ENCODE results near the gene CDK5RAP2.

The CDK5RAP2 gene

DNA sequence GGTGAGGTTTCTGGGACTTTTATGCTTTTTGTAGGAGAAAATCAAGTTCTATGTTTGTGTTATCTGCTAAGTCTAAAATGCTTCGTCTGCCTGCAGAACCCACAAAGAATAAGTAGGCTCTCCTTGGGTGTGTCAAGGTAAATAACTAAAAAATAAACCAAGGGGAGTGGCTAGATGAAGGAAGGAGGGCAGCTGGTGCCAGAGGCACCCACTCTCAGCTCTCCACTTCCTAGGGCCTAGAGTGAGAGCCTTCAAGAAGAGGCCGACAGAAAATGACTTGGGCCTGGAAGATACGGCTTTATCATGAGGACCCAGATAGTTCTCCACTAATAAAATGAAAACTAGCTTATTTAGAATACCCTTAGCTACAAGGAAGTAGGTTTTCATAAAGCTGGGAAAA, 147.4 kb downstream of the CDK5RAP2 start:
- DNase-seq: no peak

DNA sequence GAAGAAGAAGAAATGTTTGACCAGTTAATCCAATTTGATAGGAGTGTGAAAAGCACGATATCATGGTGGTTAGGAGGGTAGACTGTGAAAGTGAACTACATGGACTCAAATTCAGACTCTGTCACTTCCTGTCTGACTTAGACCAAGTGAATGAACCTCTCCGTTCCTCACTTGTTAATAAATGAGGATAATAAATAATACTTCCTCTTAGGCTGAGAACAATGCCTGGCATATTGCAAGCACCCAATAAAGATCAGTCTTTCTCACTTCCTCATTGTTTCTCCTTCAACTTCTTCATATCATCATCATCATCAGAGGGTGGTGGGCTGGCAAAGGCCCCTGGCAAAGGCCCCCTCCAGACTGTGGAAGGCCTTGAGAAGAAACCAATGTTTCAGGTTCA, 148.7 kb downstream of the CDK5RAP2 start:
- DNase-seq: no peak

DNA sequence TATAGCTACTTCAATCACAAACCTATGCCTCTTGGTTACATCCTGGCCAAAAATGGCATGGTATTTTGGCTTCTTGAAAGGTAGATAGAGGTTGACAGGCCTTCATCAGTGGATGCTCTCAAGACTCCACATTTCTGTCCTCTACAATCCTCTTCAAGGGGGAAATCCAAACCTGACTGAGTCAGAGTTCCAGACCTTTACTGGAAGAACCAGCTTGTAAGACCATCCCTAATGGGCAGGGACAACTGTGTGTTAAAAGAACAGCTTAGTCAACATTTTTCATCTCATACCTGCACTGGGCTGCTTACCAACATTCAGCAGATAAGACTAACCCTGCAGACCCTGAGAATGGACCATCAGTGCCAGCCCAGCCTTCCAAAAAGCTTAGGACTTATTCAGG, 155.7 kb downstream of the CDK5RAP2 start:
- DNase-seq: no peak

DNA sequence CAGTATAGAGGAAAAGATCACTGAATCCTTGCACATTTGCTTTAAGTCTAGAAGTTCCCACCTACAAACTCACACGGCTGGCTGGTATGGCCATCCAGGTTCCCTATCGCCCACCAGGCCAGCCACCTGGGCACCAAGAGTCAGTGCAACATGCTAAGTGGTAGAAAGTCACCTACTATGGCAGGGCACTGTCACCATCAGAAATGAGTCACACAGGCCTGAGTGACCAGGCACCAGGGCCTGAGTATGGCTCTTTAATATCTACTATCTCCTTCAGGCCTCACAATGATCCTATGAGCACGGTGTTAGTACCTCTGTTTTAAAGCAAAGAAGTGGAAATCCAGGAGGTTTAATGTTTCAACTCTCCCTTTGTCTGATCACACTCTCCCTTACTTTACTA, 156.2 kb downstream of the CDK5RAP2 start:
- DNase-seq: no peak

DNA sequence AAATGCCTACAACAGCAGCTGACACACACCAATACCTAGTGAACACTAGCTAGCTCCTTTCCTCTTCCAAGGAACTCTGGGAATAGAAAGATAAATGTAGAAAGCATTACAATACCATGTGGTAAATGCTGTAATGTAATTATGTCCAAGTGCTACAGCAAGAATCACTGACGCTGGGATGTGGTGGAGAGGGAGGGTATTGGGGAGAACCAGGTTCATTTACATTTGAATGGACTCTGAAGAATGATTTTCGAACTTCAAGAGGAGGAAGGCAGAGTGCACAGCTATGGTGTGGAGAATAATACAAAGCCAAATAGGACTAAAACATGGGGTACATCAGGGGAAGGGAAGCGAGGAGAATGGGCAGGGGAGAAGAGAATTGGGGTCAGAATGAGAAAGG, 158.0 kb downstream of the CDK5RAP2 start:
- DNase-seq: no peak

DNA sequence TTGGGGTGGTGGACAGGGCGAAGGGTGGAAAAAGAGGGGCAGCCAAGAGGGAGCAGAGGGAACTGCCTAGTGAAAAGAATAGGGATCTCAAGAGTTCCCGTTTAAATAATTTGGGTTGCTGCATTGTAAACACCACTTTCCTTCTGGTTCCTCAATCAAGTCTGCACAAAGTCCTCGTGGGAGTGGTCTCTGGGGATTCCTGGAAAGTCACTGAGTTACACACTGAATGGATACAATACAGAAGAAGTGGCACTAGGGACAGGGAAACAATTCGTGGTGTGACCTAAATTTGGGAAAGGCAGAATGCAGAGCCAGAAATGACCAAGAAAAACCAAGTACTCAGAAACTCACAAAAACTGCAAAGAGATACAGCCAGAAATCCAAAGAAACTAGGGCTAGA, 161.7 kb downstream of the CDK5RAP2 start:
- DNase-seq: no peak

DNA sequence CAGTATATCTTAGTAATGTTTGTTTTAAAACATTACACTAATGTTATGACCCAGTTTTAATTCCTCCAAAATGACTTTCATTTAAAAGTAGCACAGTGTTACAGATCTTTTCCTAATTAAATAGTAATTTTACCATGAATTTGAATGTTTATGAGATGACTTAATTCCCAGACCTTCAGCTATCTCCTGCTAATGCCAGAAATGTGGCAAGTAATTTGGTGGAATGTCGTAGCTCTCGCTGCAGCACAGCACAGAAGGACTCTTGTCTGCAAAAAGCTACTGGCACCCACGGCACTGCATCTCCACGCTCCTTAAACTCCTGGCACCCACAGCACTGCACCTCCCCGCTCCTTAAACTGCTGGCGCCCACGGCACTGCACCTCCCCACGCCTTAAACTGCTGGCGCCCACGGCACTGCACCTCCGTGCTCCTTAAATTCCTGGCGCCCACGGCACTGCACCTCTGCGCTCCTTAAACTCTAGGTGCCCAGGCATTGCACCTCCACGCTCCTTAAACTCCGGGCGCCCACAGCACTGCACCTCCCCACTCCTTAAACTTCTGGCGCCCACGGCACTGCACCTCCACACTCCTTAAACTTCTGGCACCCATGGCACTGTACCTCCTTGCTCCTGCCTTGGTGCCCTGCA, 163.1 kb downstream of the CDK5RAP2 start:
- no peak for DNase-seq

DNA sequence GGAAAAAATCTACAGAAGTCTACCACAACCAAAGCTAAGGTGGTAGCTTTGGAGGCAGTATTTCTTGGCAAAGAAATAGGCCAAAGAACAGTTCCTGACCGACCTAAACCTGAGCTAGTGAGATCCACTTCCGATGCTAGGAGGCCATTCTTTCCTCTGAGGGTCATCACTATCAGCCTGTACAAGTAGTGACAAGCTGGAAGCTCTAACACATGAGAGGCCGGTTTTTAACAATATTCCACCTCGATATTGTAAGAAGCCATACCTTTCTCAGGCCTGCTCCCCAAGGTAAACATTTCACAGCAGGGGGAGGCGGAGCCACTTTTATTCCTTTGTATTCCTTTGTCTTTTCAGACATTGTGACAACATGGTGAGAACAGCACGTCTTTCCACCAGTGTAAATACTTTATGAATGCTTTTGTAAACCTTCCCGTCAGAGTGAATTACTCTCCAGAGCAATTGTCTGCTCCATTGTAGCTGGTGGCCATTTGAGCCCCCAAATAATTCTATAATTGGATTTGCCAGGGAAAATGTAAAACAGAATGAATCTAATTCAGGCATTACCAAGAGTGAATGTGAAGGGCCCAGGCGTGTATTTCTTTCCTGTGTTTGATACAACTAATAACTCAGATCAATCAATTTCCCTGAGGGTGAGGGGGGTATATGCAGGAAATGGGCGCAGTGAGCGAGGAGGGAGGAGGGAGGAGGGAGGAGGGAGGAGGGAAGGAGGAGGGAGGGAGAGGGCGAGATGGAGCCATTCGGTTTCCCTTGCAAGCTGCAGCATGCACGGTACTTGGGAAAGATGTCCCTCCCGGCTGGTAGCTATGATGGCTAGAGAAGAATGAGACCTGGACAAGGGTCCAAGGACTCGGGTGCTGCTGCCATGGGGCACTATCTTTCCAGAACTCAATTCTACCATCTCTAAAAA, 166.6 kb downstream of the CDK5RAP2 start:
- DNase-seq: no peak

GRCh38 chr9:120412425-120412951, 167.5 kb downstream of the CDK5RAP2 start:
- DNase-seq: no peak

DNA sequence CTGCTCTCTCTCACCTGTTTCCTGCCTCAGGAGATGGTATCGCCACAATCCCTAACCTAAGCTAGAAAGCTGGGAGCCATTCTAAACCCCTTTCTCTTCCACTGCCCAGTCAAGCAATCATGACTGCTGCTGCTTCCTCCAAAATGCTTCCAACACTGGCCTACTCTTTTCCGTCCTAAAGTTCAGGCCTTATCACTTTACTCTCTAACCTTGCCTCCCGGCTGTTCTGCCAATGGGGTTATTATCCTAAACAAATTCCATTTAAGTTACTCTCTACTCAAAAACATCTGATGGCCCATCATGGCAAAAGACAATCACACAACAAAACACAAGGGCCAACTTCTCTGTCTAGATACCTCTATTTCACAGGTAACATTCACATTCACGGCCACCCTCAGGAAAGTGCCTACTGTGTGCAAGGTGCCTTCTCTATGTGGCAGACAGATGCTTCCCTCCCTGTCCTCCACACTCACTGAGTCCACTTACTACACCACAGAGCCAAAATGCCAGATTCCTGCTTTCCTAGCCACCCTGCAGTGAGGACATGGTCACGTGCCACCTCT, 168.0 kb downstream of the CDK5RAP2 start:
- no peak for DNase-seq

- no peak for DNase-seq
Measured at GRCh38 chr9:120410925-120411501, 169.0 kb downstream of the CDK5RAP2 start.

- DNase-seq: no peak
Measured at GRCh38 chr9:120408680-120409258, 171.2 kb downstream of the CDK5RAP2 start.

DNA sequence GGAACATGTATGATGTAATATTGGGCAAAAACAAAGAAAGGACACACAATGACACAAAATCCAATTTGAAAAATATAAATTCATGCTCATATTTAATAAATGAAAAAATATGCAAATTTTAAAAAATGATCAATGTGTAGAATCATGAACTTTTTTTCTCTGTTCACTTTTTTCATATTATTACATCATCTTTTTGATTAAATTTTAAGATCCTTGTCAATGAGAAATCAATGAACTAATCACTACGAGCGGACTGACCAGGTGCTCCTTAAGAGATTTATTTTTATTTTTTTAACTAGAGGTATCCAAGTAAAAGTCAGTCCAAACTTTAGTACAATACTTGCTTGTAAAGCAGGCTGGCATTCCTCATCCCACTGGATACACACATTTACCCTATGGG, 174.1 kb downstream of the CDK5RAP2 start:
- no peak for DNase-seq

GRCh38 chr9:120405134-120405533, 174.8 kb downstream of the CDK5RAP2 start:
- no peak for DNase-seq

GRCh38 chr9:120403543-120403856, 176.5 kb downstream of the CDK5RAP2 start:
- no peak for DNase-seq

DNA sequence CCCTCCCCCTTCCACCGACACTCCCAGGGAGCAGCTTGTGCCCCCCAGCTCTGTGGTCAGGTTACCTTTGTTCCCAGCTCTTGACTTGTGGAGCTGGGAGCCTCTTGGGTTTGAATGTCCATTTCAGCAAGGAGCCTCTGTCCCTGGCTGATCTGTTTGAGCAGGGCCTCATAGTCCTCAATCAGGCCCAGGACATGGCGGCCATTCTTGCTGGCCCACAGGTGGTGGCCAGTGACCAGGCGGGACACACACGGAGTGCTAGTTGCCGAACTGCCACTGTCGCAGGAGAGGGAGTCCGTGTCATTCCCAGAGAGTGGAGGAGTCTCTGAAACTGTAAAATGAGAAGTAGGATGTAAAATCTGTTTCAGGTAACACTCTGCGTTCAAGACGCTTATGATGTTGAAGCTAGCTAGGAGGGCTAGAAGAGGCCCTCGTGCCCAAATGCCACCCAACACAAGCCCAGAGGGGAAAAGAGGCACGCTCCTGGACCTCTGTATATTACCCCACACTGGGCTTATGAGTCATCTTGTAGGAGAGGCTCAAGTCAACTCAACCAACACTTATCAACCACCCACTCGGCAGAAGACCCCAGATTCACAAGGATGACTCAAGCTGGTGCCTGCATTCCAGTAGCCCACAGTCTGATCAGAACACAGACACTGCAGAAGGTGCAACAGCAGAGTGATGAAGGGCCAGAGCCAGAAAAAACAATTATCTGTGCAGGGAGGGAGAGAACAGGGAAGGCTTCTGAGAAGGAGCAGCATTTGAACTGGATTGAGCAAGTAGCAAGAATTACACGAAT, 177.0 kb downstream of the CDK5RAP2 start:
- DNase-seq: no peak

GRCh38 chr9:120399940-120400339, 180.0 kb downstream of the CDK5RAP2 start:
- DNase-seq: no peak

- no peak for DNase-seq
Measured at GRCh38 chr9:120398286-120398685, 181.7 kb downstream of the CDK5RAP2 start.

DNA sequence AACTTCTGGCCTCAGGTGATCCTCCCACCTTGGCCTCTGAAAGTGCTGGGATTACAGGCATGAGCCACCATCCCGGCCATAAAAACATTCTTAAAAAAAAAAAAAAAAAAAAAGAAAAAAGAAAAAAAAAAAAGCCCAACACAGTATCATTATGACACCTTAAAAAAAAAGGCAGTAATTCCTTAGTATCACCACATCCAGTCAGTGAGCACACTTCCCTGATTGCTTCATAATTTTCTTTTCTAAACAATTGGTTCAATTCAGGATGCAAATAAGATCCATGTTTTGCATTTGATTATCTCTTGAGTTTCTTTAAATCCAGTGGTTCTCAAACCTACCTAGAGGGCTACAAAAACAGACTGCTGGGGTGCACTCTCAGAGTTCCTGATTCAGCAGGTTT, 182.5 kb downstream of the CDK5RAP2 start:
- DNase-seq: no peak

GRCh38 chr9:120396931-120397330, 183.0 kb downstream of the CDK5RAP2 start:
- DNase-seq: no peak

DNA sequence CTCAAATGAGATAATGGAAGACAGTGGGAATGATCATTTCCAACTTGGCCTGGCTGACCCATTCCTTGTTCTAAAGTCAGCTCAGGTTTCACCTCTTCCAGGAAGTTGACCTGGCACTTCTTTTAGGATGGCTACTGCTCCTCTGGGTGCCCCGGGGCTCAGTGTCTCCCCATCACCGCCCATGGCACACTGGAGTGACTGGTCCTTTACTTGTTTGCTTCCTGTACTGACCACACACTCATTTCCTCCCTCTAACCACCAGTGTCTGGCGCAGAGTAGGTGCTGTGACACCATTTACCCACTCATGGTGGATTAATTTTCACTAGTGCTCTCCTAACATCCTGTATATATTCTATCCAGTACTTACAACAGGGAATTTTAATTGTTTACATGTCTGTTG, 183.5 kb downstream of the CDK5RAP2 start:
- no peak for DNase-seq

GRCh38 chr9:120395376-120395775, 184.6 kb downstream of the CDK5RAP2 start:
- DNase-seq: no peak

Measured in activated CD8-positive, alpha-beta memory T cell treated with anti-CD3 and anti-CD28 coated beads, Interleukin-2, amount 50 U/mL, for 4 hours (primary cell).